ENCODE measurements around the gene PHACTR1. TPM values are rescaled to one million over a fixed set of nuclear protein-coding genes. Genes with fewer than 3 reads are reported as not detected.

The PHACTR1 gene
- total RNA-seq, 1 experiment from 2014 or later: 15.5 TPM

GRCh38 chr6:12767016-12767415 is 50.4 kb downstream of the PHACTR1 start:
- POLR2A ChIA-PET: no interaction called here

GRCh38 chr6:12769556-12770256 is 53.1 kb downstream of the PHACTR1 start:
- no peak for TF ChIP-seq JAZF1 (CRISPR knock-in tag; IDR thresholded peaks at IDR 0.05)
- Mint-ChIP-seq H3K27me3 (ENCODE audit: low read depth) (no peaks in the 10 kb centered on the region), H3K27ac (no peak overlapping the region), H3K4me1 (no peaks in the 10 kb centered on the region), H3K9me3 (no peaks in the 10 kb centered on the region), H3K4me3 (no peak overlapping the region), H3K36me3 (no peaks in the 10 kb centered on the region)
- ChIA-PET POLR2A (no interaction called here), CTCF (no interaction called here)
- ATAC-seq (peak; percentile 39; the same call in 1 of the 2 replicates), DNase-seq (ENCODE audit: low spot score) (no peak)

More at GRCh38 chr6:12767016-12767415, 50.4 kb downstream of the PHACTR1 start:
- H3K36me3 Mint-ChIP-seq: no peaks in the 10 kb centered on the region
- H3K27me3 Mint-ChIP-seq (ENCODE audit: low read depth): no peaks in the 10 kb centered on the region
- ATAC-seq (no peak), DNase-seq (ENCODE audit: low spot score) (no peak)
- no peak overlapping the region for H3K4me3 Mint-ChIP-seq
- no peak for TF ChIP-seq SMAD3 (CRISPR knock-in tag; IDR thresholded peaks at IDR 0.05; ENCODE audit: borderline replicate concordance)
- TF ChIP-seq CBFB (CRISPR knock-in tag; IDR thresholded peaks at IDR 0.05; ENCODE audit: low read depth): no peak
- TF ChIP-seq NR2C2 (CRISPR knock-in tag; IDR thresholded peaks at IDR 0.05): no peak
- no peak for TF ChIP-seq USF1 (CRISPR knock-in tag; IDR thresholded peaks at IDR 0.05)
- TF ChIP-seq ZBTB43 (CRISPR knock-in tag; IDR thresholded peaks at IDR 0.05): no peak
- TF ChIP-seq CTCF (IDR thresholded peaks at IDR 0.05): no peak
- TF ChIP-seq ATF2 (CRISPR knock-in tag; IDR thresholded peaks at IDR 0.05; ENCODE audit: borderline replicate concordance, low read depth): no peak
- no peak for TF ChIP-seq ATF1 (CRISPR knock-in tag; IDR thresholded peaks at IDR 0.05)
- TF ChIP-seq ZSCAN18 (CRISPR knock-in tag; IDR thresholded peaks at IDR 0.05): no peak
- no peak for TF ChIP-seq SP1 (CRISPR knock-in tag; conservative IDR thresholded peaks at IDR 0.05)
- no peaks in the 10 kb centered on the region for H3K4me1 Mint-ChIP-seq
- H3K27ac Mint-ChIP-seq: no peak overlapping the region
- H3K9me3 Mint-ChIP-seq: no peaks in the 10 kb centered on the region
- CTCF ChIA-PET: no interaction called here

GRCh38 chr6:12772416-12772815 is 55.8 kb downstream of the PHACTR1 start:
- POLR2A ChIA-PET: no interaction called here
- DNase-seq (ENCODE audit: low spot score) (no peak), ATAC-seq (no peak)
- H3K27ac Mint-ChIP-seq: no peak overlapping the region
- peaks cover 4% of the 10 kb centered on the region for H3K4me1 Mint-ChIP-seq
- H3K4me3 Mint-ChIP-seq: no peak overlapping the region
- H3K36me3 Mint-ChIP-seq: no peaks in the 10 kb centered on the region
- CTCF ChIA-PET: no interaction called here
- no peak for TF ChIP-seq ZNF423 (CRISPR knock-in tag; IDR thresholded peaks at IDR 0.05)
- no peak for TF ChIP-seq ESRRA (CRISPR knock-in tag; IDR thresholded peaks at IDR 0.05; ENCODE audit: borderline replicate concordance)
- no peak for TF ChIP-seq PREB (CRISPR knock-in tag; IDR thresholded peaks at IDR 0.05; ENCODE audit: borderline replicate concordance)
- TF ChIP-seq NR1H2 (CRISPR knock-in tag; IDR thresholded peaks at IDR 0.05): no peak
- no peak for TF ChIP-seq ZNF138 (CRISPR knock-in tag; conservative IDR thresholded peaks at IDR 0.05)
- TF ChIP-seq STAT6 (CRISPR knock-in tag; conservative IDR thresholded peaks at IDR 0.05; ENCODE audit: low read depth): no peak
- no peak for TF ChIP-seq ATF3 (CRISPR knock-in tag; conservative IDR thresholded peaks at IDR 0.05)
- H3K9me3 Mint-ChIP-seq: no peaks in the 10 kb centered on the region
- no peaks in the 10 kb centered on the region for H3K27me3 Mint-ChIP-seq (ENCODE audit: low read depth)

Data from WTC11 (cell line).